Suprapubic skin (tissue), 4 donors: ENCODE results near the gene SETDB2. TPM values are rescaled to one million over a fixed set of nuclear protein-coding genes. Genes with fewer than 3 reads are reported as not detected.

ENCODE experiments used
- DNase-seq, 2 donors: peaks; one replicate each; pipeline ENCODE4 v3.0.0-alpha.2; 2019; ENCODE audit warnings: low spot score in 2 of 2
- H3K27ac ChIP-seq: fragments of 200-600 bp; sonication (generic); one replicate; pipeline ENCODE4 v1.5.1; 2019
- H3K27me3 ChIP-seq: fragments of 200-600 bp; sonication (generic); one replicate; pipeline ENCODE4 v1.5.1; 2019
- H3K36me3 ChIP-seq: fragments of 200-600 bp; sonication (generic); one replicate; pipeline ENCODE4 v1.5.1; 2019
- H3K4me1 ChIP-seq: fragments of 200-600 bp; sonication (generic); one replicate; pipeline ENCODE4 v1.5.1; 2019
- H3K4me3 ChIP-seq: fragments of 200-600 bp; sonication (generic); one replicate; pipeline ENCODE4 v1.5.1; 2019; ENCODE audit warnings: mild to moderate bottlenecking
- H3K9me3 ChIP-seq: fragments of 200-600 bp; sonication (generic); one replicate; pipeline ENCODE4 v1.5.1; 2019
- EP300 ChIP-seq: sonication (generic); formaldehyde crosslinking; IDR thresholded peaks from one replicate; pipeline ENCODE4 v1.6.1; 2017; ENCODE audit warnings: antibody characterized with exemption
- POLR2A ChIP-seq, 2 donors: fragments of 450-650 bp; IDR thresholded peaks; one replicate each; pipeline ENCODE4 v1.6.1; 2017; ENCODE audit warnings: antibody characterized with exemption in 2 of 2, mild to moderate bottlenecking in 2 of 2, moderate library complexity in 2 of 2
- POLR2AphosphoS5 ChIP-seq, 3 donors: sonication (generic); formaldehyde crosslinking; IDR thresholded peaks; one replicate each; pipeline ENCODE4 v1.6.1; 2017; ENCODE audit warnings: antibody characterized with exemption in 3 of 3
- WGBS: methylation state at CpG from one replicate; pipeline ENCODE4 v1.1.5; 2018; 5-methylcytosine and 5-hydroxymethylcytosine counted together
- total RNA-seq, 4 donors: library from RNA; depleted of rRNA; stranded (reverse); fragments of >200 nt; gene quantifications; one replicate each; pipeline ENCODE4 v1.1.0, GENCODE V29; 2016
- TF ChIP-seq, protein P1 (sequence below), 2 donors: fragments of 200-600 bp in 1 of 2; fragments of 450-650 bp in 1 of 2; sonication (generic) in 1 of 2; IDR thresholded peaks; one replicate each; pipeline ENCODE4 v1.5.1; 2016 to 2019; ENCODE audit warnings: antibody characterized with exemption in 2 of 2, mild to moderate bottlenecking in 1 of 2, moderate library complexity in 1 of 2

Gene SETDB2
- total RNA-seq, 4 donors from 2014 or later, result 5.3 to 19.8 (median 11.0) TPM

DNA sequence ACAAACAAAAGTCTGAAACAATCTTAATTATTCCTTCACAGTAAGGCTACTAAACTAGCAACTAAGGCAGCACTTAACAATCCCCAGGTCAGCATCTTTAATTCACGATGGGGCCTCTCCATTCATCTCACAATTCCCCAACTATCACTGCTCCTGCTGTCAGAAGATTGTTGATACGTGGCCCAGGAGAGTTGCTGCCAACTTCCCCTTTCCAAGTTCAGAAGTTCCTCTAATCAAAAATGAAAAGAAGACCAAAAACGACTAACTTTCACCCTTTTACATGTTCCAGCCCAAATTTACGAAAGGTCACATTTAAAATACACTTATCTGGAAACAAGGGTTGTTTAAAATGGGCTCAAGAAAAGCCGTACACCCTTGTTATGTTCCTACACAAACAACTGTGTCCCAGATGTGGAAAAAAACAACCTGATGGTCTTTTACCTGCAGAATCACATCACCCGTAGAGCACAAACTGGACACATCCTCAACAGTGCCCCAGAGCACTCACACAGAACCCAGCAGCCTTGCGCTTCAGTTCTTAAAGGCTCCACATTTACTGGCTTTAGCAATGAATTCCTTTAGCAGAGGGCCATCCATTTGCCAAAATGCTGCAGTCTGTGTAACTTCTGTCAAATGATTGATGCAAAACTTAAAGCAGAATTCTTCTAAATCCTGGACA, 89.7 kb downstream of the SETDB2 start:
- 82% methylated on average over 7 of the region's 7 CpGs for WGBS
- no peak for TF ChIP-seq EP300
- no peak for TF ChIP-seq POLR2A (IDR thresholded peaks at IDR 0.05)
- TF ChIP-seq, protein P1, sequence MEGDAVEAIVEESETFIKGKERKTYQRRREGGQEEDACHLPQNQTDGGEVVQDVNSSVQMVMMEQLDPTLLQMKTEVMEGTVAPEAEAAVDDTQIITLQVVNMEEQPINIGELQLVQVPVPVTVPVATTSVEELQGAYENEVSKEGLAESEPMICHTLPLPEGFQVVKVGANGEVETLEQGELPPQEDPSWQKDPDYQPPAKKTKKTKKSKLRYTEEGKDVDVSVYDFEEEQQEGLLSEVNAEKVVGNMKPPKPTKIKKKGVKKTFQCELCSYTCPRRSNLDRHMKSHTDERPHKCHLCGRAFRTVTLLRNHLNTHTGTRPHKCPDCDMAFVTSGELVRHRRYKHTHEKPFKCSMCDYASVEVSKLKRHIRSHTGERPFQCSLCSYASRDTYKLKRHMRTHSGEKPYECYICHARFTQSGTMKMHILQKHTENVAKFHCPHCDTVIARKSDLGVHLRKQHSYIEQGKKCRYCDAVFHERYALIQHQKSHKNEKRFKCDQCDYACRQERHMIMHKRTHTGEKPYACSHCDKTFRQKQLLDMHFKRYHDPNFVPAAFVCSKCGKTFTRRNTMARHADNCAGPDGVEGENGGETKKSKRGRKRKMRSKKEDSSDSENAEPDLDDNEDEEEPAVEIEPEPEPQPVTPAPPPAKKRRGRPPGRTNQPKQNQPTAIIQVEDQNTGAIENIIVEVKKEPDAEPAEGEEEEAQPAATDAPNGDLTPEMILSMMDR (IDR thresholded peaks at IDR 0.05), result no peak
- TF ChIP-seq POLR2AphosphoS5 (IDR thresholded peaks at IDR 0.05), result no peak
- Histone ChIP-seq H3K4me1 (no peaks in the 10 kb centered on the region), H3K36me3 (peaks cover 18% of the 10 kb centered on the region), H3K9me3 (no peaks in the 10 kb centered on the region), H3K27ac (no peak overlapping the region), H3K27me3 (no peaks in the 10 kb centered on the region), H3K4me3 (no peak overlapping the region)
- no peak for DNase-seq

DNA sequence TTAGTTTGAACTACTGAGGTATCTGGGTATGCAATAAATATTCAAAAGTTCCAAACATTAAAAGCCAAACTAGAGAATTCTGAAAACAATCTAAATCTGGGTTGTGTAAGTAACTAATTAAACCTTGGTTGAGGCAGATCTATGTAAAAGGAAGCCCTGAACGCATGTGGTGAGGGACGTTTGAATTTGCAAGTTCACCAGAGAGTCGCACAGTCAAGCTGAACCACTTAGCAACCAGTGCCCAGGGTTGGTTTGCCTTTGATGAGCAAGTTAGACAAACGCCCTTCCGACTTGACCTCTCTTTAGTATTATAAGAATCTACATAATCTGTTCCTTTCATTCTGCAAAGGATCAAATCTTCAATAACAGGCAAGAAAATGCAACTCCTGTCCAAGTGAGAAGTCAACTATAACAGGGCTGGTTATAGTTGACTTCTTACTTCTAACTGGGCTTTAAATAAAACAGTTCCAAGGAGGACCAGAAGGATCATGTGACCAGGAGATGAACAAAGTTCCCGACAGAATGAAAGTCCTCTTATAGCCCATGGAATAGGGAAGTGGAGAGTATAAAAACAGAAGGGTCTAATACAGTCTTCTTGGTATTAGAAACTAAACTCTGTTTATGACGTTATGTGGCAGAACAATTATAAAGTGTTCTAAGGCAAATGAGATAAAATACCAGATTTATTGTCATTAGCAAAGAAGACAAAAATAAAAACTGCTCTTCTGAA, 92.2 kb downstream of the SETDB2 start:
- H3K36me3 ChIP-seq, result peaks cover 22% of the 10 kb centered on the region

DNA sequence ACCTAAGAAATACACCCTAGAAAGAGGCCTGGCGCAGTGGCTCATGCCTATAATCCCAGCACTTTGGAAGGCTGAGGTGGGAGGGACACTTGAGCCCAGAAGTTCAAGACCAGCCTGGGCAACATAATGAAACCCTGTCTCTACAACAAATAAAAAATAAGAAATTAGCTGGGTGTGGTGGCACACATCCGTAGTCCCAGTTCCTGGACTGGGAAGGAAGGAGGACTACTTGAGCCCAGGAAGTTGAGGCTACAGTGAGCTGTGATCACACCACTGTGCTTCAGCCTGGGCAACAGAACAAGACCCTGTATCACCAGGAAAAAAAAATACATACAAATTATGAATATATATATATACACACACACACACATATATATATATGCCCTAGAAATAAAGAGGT, 94.3 kb downstream of the SETDB2 start:
- TF ChIP-seq POLR2AphosphoS5 (IDR thresholded peaks at IDR 0.05), result no peak
- TF ChIP-seq POLR2A (IDR thresholded peaks at IDR 0.05), result no peak
- TF ChIP-seq, protein P1 (IDR thresholded peaks at IDR 0.05), result no peak
- no peak for TF ChIP-seq EP300
- 92% methylated on average over 2 of the region's 2 CpGs for WGBS
- Histone ChIP-seq H3K4me1 (no peaks in the 10 kb centered on the region), H3K27ac (no peak overlapping the region), H3K27me3 (no peaks in the 10 kb centered on the region), H3K36me3 (peaks cover 36% of the 10 kb centered on the region), H3K9me3 (no peaks in the 10 kb centered on the region), H3K4me3 (no peak overlapping the region)
- no peak for DNase-seq

More for the DNA sequence above, 92.2 kb downstream of the SETDB2 start:
- H3K4me3 ChIP-seq, result no peak overlapping the region
- TF ChIP-seq POLR2AphosphoS5 (IDR thresholded peaks at IDR 0.05), result no peak
- TF ChIP-seq, protein P1 (IDR thresholded peaks at IDR 0.05), result no peak
- 68% methylated on average over 7 of the region's 7 CpGs for WGBS
- H3K4me1 ChIP-seq, result no peaks in the 10 kb centered on the region
- no peak for DNase-seq
- H3K9me3 ChIP-seq, result no peaks in the 10 kb centered on the region
- no peak overlapping the region for H3K27ac ChIP-seq
- no peaks in the 10 kb centered on the region for H3K27me3 ChIP-seq

DNA sequence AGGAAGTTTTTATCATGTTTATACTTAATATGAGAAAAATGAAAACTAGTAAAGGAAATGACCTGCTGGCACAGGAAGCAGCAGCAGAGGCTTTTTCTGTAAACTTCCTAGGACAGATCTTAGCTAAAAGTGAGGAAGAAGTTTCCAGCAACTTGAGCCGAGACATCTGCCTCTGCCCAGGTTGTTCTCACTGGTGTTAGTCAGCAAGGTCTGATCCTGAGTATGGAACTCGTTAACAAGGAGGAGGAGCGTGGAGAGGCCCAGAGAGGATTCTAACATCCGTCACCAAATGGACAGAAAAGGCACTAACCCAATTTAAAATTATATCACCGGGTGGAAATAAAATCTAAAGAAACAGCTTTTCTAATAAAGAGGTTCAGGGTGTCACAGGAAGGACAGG, 95.2 kb downstream of the SETDB2 start:
- 71% methylated on average over 5 of the region's 5 CpGs for WGBS
- DNase-seq, result no peak
- H3K27ac ChIP-seq, result no peak overlapping the region
- no peaks in the 10 kb centered on the region for H3K9me3 ChIP-seq
- H3K4me1 ChIP-seq, result no peaks in the 10 kb centered on the region
- TF ChIP-seq, protein P1 (IDR thresholded peaks at IDR 0.05), result no peak
- TF ChIP-seq POLR2AphosphoS5 (IDR thresholded peaks at IDR 0.05) (no peak), EP300 (no peak), POLR2A (IDR thresholded peaks at IDR 0.05) (no peak)
- peaks cover 39% of the 10 kb centered on the region for H3K36me3 ChIP-seq
- H3K27me3 ChIP-seq, result no peaks in the 10 kb centered on the region
- H3K4me3 ChIP-seq, result no peak overlapping the region

DNA sequence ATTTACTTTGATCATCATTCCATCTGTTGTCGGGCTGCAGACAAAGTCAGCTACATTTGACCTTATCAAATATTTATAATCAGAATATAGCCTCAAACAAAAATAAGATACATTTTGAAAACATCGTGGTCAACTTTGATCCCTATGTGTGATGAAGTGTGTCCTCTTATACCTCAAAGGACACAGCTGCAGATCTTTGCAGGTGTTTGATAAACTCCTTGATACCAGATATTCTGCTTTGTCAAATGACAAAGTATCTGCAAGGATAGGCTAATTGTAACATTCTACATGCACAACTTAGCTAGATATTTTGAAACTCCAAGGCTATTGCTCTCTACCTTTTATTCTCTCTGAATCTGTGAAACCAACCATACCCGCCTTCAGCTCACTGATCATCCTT, 95.7 kb downstream of the SETDB2 start:
- Histone ChIP-seq H3K4me1 (no peaks in the 10 kb centered on the region), H3K4me3 (no peak overlapping the region), H3K36me3 (peaks cover 39% of the 10 kb centered on the region), H3K9me3 (no peaks in the 10 kb centered on the region), H3K27ac (no peak overlapping the region), H3K27me3 (no peaks in the 10 kb centered on the region)
- no peak for DNase-seq
- TF ChIP-seq POLR2A (IDR thresholded peaks at IDR 0.05) (no peak), POLR2AphosphoS5 (IDR thresholded peaks at IDR 0.05) (no peak)
- TF ChIP-seq, protein P1 (IDR thresholded peaks at IDR 0.05), result no peak
- WGBS, result 90% methylated on average over 3 of the region's 3 CpGs
